ENCODE results near the gene SLC9A8. TPM values are rescaled to one million over a fixed set of nuclear protein-coding genes. Genes with fewer than 3 reads are reported as not detected.

The SLC9A8 gene
- total and polyA plus RNA-seq, 9 of the 15 experiments (the other 6 are each of a cell fraction or from before 2014, with no cell fraction given): 0.56 to 9.7 (median 5.0) TPM

DNA sequence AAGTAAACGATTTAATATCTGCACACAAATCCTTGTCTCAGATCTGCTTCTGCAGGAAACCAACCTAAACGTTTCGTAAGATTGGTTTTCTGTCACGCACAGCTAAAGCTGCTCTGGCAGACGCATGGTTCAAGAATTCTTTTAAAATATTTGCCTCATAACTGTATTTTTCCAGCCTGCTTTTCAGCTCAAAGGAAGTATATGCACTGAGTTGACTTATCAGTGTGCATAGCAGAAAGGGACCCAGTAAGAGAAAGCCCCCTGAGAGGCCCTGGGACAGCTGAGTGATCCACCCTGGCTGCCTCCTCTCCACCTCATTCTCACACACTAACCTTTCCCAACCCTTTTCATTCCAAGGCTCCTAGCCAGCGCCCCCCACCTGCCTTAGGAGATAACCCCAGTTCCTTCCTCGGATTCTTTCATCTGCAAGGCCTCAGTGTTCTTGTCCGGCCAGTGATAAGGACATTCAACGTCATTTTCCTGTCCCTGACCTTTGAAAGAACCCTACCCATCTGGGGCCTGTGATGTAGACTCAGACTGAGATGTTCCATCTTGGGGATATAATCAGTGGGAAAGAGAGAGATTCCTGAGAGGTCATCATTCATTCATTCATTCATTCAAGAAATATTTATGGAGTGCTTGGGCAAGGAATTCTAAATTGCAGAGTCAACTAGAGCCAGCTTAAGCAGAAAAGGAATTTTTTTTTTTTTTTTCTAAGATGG, 22.4 kb upstream of the SLC9A8 start:
- intact Hi-C loops (cut with micrococcal nuclease) (loop anchor here (2.0 kb wide), 2 partner anchors 23 to 57 kb away; no protein-coding TSS in a partner anchor), in situ Hi-C loops (cut with MboI) (no loop called here)
- Histone ChIP-seq H3K79me2 (ENCODE audit: control insufficient read depth, insufficient read depth, low read length) (no peaks in the 10 kb centered on the region), H4K20me1 (replicated peaks; ENCODE audit: control insufficient read depth, insufficient read depth, low read length) (no peaks in the 10 kb centered on the region), H3K9me3 (replicated peaks; ENCODE audit: control insufficient read depth, insufficient read depth, low read depth, low read length) (no peaks in the 10 kb centered on the region), H3K9ac (ENCODE audit: insufficient read depth in 1 of 2, low read depth in 2 of 2, low read length in 2 of 2) (peak overlapping the region; percentile 46 to 68; a peak in 3 of 4 replicates), H3K27ac (ENCODE audit: extremely low read depth, low read depth, low read length) (peak overlapping the region; percentile 87), H3K4me2 (ENCODE audit: insufficient read depth, low read length) (peak overlapping the region; percentile 72), H3K9me1 (ENCODE audit: control insufficient read depth, insufficient read depth, low read length) (no peaks in the 10 kb centered on the region), H3K27me3 (ENCODE audit: control insufficient read depth in 2 of 2, insufficient read depth in 2 of 2, low read length in 2 of 2) (no peaks in the 10 kb centered on the region), H3K4me3 (0 out of 2 replicates have a peak overlapping the region, but pooled peaks have one; percentile 1), H3K4me1 (replicated peaks in 1 of 2; ENCODE audit: control insufficient read depth in 2 of 2, insufficient read depth in 2 of 2, low read length in 2 of 2) (peaks cover 35 to 57% of the 10 kb centered on the region in 2 experiments), H3K36me3 (ENCODE audit: control insufficient read depth, insufficient read depth, low read length) (no peaks in the 10 kb centered on the region), H2AFZ (ENCODE audit: low read depth, low read length) (peak overlapping the region; percentile 73)
- POLR2A ChIA-PET: interaction anchor here (0.7 to 2.1 kb wide), 6 partner anchors 12 to 42 kb away, joined by 3 to 7 read pairs (median 3); partner anchors contain the start of gene SLC9A8
- 2% methylated on average over 9 of the region's 9 CpGs for WGBS (ENCODE audit: insufficient coverage, low coverage, missing lambda C conversion rate)
- ATAC-seq (peak; percentile 82), DNase-seq (ENCODE audit: extremely low read depth in 1 of 4, low spot score in 3 of 4) (peak; percentile 88 to 95 (median 89)), FAIRE-seq (peak; percentile 96)
- BruUV-seq (replicated peaks): no TSS peak
- CTCF ChIA-PET (ENCODE audit: low intra/inter-chr PET ratio): no interaction called here
- TF ChIP-seq TRIM24 (IDR thresholded peaks at IDR 0.05) (peak; percentile 89), ZNF644 (tag; IDR thresholded peaks at IDR 0.05; ENCODE audit: low read depth) (no peak), SPI1 (IDR thresholded peaks at IDR 0.05; ENCODE audit: borderline replicate concordance, low read depth, low read length) (peak; percentile 90), ARID2 (IDR thresholded peaks at IDR 0.05) (no peak), ETV5 (CRISPR knock-in tag; IDR thresholded peaks at IDR 0.05; ENCODE audit: low read depth) (peak; percentile 81; the same call in 1 of the 2 replicates), ZNF311 (CRISPR knock-in tag; IDR thresholded peaks at IDR 0.05) (peak; percentile 37), STAT5A (IDR thresholded peaks at IDR 0.05; ENCODE audit: borderline replicate concordance, low read length) (peak; percentile 89), HOXB6 (CRISPR knock-in tag; IDR thresholded peaks at IDR 0.05; ENCODE audit: borderline replicate concordance) (no peak), ZNF77 (CRISPR knock-in tag; IDR thresholded peaks at IDR 0.05) (no peak), GTF2A2 (tag; IDR thresholded peaks at IDR 0.05) (no peak), ZKSCAN1 (IDR thresholded peaks at IDR 0.05; ENCODE audit: low read depth, low read length) (0 out of 2 replicates have a peak, but pooled peaks have one; percentile 33), ZSCAN32 (CRISPR knock-in tag; IDR thresholded peaks at IDR 0.05) (no peak), TGIF2 (CRISPR knock-in tag; IDR thresholded peaks at IDR 0.05) (no peak)
- TF ChIP-seq, protein P1, sequence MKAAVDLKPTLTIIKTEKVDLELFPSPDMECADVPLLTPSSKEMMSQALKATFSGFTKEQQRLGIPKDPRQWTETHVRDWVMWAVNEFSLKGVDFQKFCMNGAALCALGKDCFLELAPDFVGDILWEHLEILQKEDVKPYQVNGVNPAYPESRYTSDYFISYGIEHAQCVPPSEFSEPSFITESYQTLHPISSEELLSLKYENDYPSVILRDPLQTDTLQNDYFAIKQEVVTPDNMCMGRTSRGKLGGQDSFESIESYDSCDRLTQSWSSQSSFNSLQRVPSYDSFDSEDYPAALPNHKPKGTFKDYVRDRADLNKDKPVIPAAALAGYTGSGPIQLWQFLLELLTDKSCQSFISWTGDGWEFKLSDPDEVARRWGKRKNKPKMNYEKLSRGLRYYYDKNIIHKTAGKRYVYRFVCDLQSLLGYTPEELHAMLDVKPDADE (conservative IDR thresholded peaks at IDR 0.05; ENCODE audit: control insufficient read depth, low read depth, low read length): no peak; the same call in 1 of the 2 replicates
- TF ChIP-seq, protein P2, sequence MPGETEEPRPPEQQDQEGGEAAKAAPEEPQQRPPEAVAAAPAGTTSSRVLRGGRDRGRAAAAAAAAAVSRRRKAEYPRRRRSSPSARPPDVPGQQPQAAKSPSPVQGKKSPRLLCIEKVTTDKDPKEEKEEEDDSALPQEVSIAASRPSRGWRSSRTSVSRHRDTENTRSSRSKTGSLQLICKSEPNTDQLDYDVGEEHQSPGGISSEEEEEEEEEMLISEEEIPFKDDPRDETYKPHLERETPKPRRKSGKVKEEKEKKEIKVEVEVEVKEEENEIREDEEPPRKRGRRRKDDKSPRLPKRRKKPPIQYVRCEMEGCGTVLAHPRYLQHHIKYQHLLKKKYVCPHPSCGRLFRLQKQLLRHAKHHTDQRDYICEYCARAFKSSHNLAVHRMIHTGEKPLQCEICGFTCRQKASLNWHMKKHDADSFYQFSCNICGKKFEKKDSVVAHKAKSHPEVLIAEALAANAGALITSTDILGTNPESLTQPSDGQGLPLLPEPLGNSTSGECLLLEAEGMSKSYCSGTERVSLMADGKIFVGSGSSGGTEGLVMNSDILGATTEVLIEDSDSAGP (CRISPR knock-in tag; IDR thresholded peaks at IDR 0.05): no peak
- TF ChIP-seq, protein P3, sequence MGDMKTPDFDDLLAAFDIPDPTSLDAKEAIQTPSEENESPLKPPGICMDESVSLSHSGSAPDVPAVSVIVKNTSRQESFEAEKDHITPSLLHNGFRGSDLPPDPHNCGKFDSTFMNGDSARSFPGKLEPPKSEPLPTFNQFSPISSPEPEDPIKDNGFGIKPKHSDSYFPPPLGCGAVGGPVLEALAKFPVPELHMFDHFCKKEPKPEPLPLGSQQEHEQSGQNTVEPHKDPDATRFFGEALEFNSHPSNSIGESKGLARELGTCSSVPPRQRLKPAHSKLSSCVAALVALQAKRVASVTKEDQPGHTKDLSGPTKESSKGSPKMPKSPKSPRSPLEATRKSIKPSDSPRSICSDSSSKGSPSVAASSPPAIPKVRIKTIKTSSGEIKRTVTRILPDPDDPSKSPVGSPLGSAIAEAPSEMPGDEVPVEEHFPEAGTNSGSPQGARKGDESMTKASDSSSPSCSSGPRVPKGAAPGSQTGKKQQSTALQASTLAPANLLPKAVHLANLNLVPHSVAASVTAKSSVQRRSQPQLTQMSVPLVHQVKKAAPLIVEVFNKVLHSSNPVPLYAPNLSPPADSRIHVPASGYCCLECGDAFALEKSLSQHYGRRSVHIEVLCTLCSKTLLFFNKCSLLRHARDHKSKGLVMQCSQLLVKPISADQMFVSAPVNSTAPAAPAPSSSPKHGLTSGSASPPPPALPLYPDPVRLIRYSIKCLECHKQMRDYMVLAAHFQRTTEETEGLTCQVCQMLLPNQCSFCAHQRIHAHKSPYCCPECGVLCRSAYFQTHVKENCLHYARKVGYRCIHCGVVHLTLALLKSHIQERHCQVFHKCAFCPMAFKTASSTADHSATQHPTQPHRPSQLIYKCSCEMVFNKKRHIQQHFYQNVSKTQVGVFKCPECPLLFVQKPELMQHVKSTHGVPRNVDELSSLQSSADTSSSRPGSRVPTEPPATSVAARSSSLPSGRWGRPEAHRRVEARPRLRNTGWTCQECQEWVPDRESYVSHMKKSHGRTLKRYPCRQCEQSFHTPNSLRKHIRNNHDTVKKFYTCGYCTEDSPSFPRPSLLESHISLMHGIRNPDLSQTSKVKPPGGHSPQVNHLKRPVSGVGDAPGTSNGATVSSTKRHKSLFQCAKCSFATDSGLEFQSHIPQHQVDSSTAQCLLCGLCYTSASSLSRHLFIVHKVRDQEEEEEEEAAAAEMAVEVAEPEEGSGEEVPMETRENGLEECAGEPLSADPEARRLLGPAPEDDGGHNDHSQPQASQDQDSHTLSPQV (IDR thresholded peaks at IDR 0.05): peak; percentile 88

All from K562 (cell line).